Measurements from ENCODE around the gene KCNF1.

GRCh38 chr2:10949835-10950234, 38.1 kb downstream of the KCNF1 start:
- no peak for TF ChIP-seq CTCF (IDR thresholded peaks at IDR 0.05; ENCODE audit: low read depth, low read length, poor library complexity, severe bottlenecking)
- TF ChIP-seq EZH2phosphoT487 (IDR thresholded peaks at IDR 0.05; ENCODE audit: borderline replicate concordance, low read length) = no peak
